GM12801 (cell line): ENCODE measurements around the gene HLA-DRB5.

ENCODE experiments used
- TF ChIP-seq, protein P1 (sequence below): IDR thresholded peaks from one replicate; pipeline ENCODE4 v1.5.1; 2011; ENCODE audit warnings: control low read depth; ENCODE audit not compliant: insufficient read length; ENCODE audit errors: extremely low read depth

The HLA-DRB5 gene

DNA sequence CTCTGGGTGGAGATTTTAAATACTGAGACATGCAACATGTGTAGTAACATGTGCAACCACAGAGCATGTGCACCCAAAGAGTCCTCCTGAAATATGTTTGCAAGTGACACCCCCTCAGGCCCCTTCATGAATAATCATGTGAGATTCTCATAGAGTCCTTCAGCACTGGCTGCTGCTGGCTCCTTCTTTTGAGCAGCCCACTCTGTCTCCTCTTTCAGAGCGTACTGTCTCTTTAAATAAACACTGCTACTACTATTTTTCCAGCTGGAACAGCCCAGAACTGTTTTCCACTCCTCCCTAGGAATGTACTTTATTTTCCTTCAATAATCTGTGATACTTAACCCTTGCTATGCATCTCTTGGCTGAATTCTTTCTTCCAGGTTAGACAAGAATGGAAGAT, 42.0 kb downstream of the HLA-DRB5 start:
- TF ChIP-seq, protein P1, sequence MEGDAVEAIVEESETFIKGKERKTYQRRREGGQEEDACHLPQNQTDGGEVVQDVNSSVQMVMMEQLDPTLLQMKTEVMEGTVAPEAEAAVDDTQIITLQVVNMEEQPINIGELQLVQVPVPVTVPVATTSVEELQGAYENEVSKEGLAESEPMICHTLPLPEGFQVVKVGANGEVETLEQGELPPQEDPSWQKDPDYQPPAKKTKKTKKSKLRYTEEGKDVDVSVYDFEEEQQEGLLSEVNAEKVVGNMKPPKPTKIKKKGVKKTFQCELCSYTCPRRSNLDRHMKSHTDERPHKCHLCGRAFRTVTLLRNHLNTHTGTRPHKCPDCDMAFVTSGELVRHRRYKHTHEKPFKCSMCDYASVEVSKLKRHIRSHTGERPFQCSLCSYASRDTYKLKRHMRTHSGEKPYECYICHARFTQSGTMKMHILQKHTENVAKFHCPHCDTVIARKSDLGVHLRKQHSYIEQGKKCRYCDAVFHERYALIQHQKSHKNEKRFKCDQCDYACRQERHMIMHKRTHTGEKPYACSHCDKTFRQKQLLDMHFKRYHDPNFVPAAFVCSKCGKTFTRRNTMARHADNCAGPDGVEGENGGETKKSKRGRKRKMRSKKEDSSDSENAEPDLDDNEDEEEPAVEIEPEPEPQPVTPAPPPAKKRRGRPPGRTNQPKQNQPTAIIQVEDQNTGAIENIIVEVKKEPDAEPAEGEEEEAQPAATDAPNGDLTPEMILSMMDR: no peak

DNA sequence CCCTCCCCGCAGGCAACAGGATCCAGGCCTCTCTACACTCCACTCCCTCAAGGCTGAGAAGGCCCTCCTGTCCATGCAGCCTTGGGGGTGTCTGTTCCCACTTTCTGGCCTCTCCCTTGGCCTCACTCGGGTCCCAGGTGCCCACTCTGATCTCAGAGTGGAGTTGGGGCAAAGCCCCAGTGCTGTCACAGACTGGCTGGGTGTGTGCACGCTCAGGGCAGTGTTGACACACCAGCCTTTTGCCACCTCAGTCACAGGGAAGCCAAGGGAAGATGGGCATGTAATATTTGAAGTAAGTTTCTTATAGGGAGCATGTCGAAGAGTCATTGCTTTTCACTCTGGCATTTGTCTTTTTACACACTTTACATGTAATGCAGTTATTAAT, 45.5 kb downstream of the HLA-DRB5 start:
- TF ChIP-seq, protein P1: no peak

DNA sequence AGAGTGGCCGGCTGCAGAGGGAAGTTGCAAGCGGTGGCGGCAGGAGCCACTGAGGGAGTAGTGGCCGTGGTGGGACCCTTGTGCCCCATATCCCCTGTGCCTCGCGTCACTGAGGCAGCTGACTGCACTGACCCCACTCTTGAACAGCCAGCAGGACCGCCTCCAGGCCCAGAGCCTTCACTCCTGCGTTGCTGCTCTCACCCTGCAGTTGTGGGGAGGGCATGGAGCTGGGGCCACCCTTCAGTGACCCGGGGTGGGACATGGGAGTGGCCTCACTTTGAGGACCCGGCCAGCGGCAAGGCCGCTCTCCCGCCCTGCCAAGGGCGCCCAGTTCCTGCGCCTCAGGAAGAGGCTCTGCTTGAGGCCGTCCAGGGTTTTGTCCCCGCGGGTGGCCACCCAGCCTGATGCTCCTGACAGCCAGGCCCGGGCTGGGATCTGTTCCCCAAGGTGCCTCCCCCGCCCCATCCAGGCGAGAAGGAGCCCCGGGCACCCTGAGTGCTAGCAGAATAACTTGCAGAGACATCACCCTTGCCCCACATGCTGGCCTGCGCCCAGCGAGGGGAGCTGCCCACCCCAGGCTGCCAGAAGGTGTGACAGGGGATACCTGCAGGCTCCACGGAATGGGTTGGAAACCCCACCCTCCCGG, 46.0 kb downstream of the HLA-DRB5 start:
- TF ChIP-seq, protein P1: no peak

- TF ChIP-seq, protein P1: no peak
Measured at GRCh38 chr6:32475392-32476206, 54.5 kb downstream of the HLA-DRB5 start.

DNA sequence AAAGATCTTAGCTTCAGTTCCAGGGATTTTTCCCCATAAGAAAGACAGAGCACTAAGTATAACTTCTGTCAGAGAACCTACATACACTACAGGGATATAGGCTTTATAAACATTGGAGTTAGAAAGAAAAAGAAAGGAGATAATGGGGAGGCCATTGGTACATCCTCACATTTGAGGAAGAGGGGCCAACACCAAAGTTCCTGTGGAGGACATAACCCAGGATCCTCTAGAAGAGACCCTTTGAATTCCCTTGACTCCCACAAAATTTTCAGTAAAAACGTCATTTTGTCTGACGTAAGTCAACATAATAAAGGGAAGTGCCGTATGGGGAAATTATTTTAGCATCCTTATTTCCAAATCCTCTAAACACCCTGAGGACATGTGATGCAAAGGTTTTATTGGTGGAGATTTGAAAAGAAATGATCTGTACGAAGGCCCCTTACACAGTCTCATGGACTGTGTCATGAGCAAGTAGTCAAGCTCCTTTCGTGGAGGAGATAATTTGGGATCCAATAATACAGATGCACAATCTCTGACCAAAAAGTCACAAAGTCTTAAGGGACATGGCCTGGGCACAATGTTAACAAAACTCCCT, 57.2 kb downstream of the HLA-DRB5 start:
- TF ChIP-seq, protein P1: no peak
